ENCODE results near the gene PHC1. TPM values are rescaled to one million over a fixed set of nuclear protein-coding genes. Genes with fewer than 3 reads are reported as not detected.
A peak's percentile ranks its signal among the peaks of the same experiment; 100 is the strongest.

PHC1 gene
- total RNA-seq, 1 experiment from 2014 or later, result 568 TPM

DNA sequence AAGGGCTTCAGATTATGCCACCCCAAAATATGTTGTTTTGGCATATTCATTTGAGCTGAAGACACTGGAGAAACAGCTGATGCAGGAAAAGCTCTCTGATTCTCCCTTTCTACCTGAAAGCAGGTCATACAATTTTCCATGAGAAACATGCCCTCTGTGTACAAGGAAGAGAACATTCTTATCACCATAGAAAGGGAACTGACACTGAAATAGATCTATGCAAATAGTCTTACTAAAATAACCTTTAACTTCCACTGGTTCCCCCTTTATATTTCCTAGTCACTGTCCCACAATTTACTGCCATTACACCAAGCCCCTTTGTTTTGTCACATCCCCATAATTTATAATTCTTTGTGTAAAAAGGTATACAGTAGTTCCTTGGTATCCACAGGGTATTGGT is 9.6 kb upstream of the PHC1 start:
- Histone ChIP-seq H4K91ac (ENCODE audit: insufficient read length, low read depth, low read length) (no peak overlapping the region), H4K20me1 (ENCODE audit: control insufficient read depth, insufficient read depth, insufficient read length) (no peaks in the 10 kb centered on the region), H3K4ac (ENCODE audit: low read depth, low read length) (no peak overlapping the region), H2BK120ac (ENCODE audit: low read depth, low read length, poor library complexity, severe bottlenecking) (peak overlapping the region; percentile 15), H2AFZ (ENCODE audit: low read length) (no peak overlapping the region), H3K18ac (ENCODE audit: insufficient read length, low read depth, low read length) (no peak overlapping the region), H2BK15ac (ENCODE audit: low read depth, low read length) (no peak overlapping the region), H3T11ph (ENCODE audit: low read length) (no peak overlapping the region), H3K56ac (ENCODE audit: insufficient read length, low read depth, low read length) (no peak overlapping the region), H3K79me1 (ENCODE audit: insufficient read depth, low read depth, low read length, poor library complexity, severe bottlenecking) (no peaks in the 10 kb centered on the region), H2BK5ac (ENCODE audit: insufficient read length, low read length) (no peak overlapping the region), H3K14ac (ENCODE audit: insufficient read depth, low read length) (no peak overlapping the region), H3K23ac (ENCODE audit: insufficient read length, low read depth, low read length) (no peak overlapping the region), H3K27me3 (ENCODE audit: insufficient read depth, low read length) (no peaks in the 10 kb centered on the region), H3K79me2 (ENCODE audit: insufficient read depth, low read length) (no peaks in the 10 kb centered on the region), H4K5ac (ENCODE audit: insufficient read length, low read depth, low read length) (no peak overlapping the region), H3K4me1 (ENCODE audit: insufficient read depth, low read length) (peaks cover 2% of the 10 kb centered on the region; the same call in 1 of the 2 replicates), H3K4me2 (ENCODE audit: insufficient read depth, insufficient read length, low read length) (no peak overlapping the region), H3K23me2 (ENCODE audit: insufficient read length, low read depth, low read length, poor library complexity, severe bottlenecking) (no peaks in the 10 kb centered on the region), H2BK12ac (ENCODE audit: insufficient read length, low read depth, low read length) (peak overlapping the region; percentile 33), H2BK20ac (ENCODE audit: low read depth, low read length, poor library complexity, severe bottlenecking) (no peak overlapping the region), H3K27ac (ENCODE audit: insufficient read length, low read depth, low read length) (peak overlapping the region; percentile 30), H2AK5ac (ENCODE audit: insufficient read length, low read length) (no peak overlapping the region), H3K9ac (ENCODE audit: extremely low read depth, insufficient read length, low read length) (no peak overlapping the region), H4K8ac (replicated peaks; ENCODE audit: insufficient read length, low read depth, low read length) (no peak overlapping the region), H3K9me3 (ENCODE audit: control insufficient read depth, low read depth, low read length) (no peaks in the 10 kb centered on the region)
- peak overlapping the region in 1 of 3 experiments; percentile 69; a peak in 3 of 7 replicates for H3K27ac Mint-ChIP-seq
- DNase-seq, result no peak
- TF ChIP-seq, protein P1, sequence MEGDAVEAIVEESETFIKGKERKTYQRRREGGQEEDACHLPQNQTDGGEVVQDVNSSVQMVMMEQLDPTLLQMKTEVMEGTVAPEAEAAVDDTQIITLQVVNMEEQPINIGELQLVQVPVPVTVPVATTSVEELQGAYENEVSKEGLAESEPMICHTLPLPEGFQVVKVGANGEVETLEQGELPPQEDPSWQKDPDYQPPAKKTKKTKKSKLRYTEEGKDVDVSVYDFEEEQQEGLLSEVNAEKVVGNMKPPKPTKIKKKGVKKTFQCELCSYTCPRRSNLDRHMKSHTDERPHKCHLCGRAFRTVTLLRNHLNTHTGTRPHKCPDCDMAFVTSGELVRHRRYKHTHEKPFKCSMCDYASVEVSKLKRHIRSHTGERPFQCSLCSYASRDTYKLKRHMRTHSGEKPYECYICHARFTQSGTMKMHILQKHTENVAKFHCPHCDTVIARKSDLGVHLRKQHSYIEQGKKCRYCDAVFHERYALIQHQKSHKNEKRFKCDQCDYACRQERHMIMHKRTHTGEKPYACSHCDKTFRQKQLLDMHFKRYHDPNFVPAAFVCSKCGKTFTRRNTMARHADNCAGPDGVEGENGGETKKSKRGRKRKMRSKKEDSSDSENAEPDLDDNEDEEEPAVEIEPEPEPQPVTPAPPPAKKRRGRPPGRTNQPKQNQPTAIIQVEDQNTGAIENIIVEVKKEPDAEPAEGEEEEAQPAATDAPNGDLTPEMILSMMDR (conservative IDR thresholded peaks at IDR 0.05), result no peak
- peaks cover 13 to 34% (median 28%) of the 10 kb centered on the region in 3 experiments for H3K36me3 Mint-ChIP-seq (ENCODE audit: insufficient read depth in 1 of 3, low read depth in 3 of 3)
- no peaks in the 10 kb centered on the region for H3K27me3 Mint-ChIP-seq (ENCODE audit: low read depth)
- H3K4me3 Mint-ChIP-seq, result no peak overlapping the region
- H3K4me1 Mint-ChIP-seq, result peaks cover 32 to 37% of the 10 kb centered on the region in 2 experiments
- H3K9me3 Mint-ChIP-seq, result peaks cover 19 to 28% of the 10 kb centered on the region in 2 experiments; a peak in 4 of 5 replicates

Measured in H9 (cell line).